Stomach (tissue), 4 donors: Measurements from ENCODE around the gene SPEM3.

Experiments used
- CTCF ChIP-seq, 7 experiments: fragments of 450-650 bp in 4 of 7; fragments of 200-600 bp in 3 of 7; sonication (generic) in 3 of 7; IDR thresholded peaks; one replicate each; pipeline ENCODE4 v1.5.1; 2016 to 2019; ENCODE audit warnings: antibody characterized with exemption in 7 of 7, control low read depth in 2 of 7, mild to moderate bottlenecking in 1 of 7
- POLR2A ChIP-seq, 4 donors: fragments of 450-650 bp; IDR thresholded peaks; one replicate each; pipeline ENCODE4 v1.6.1; 2016; ENCODE audit warnings: antibody characterized with exemption in 4 of 4, control low read depth in 2 of 4, mild to moderate bottlenecking in 1 of 4, moderate library complexity in 1 of 4

- no peak for TF ChIP-seq POLR2A (IDR thresholded peaks at IDR 0.05)
- TF ChIP-seq CTCF (IDR thresholded peaks at IDR 0.05), result no peak
Measured at GRCh38 chr17:7439462-7440112, 10.9 kb downstream of the SPEM3 start, which contains the start of gene FGF11.
